Measurements from ENCODE around the gene IDUA. TPM values are rescaled to one million over a fixed set of nuclear protein-coding genes. Genes with fewer than 3 reads are reported as not detected.

IDUA gene
- total and polyA plus RNA-seq, 4 donors: 3.0 to 4.5 (median 3.8) TPM

- no peak for TF ChIP-seq HNF4A (conservative IDR thresholded peaks at IDR 0.05)
- no peak for TF ChIP-seq REST (IDR thresholded peaks at IDR 0.05)
- no peak for TF ChIP-seq CTCF (IDR thresholded peaks at IDR 0.05; ENCODE audit: low read depth, low read length, missing input control)
- no peak for TF ChIP-seq TAF1 (conservative IDR thresholded peaks at IDR 0.05)
- H3K4me1 ChIP-seq (ENCODE audit: control insufficient read depth in 4 of 4, insufficient read depth in 4 of 4, low read length in 3 of 4): peaks cover 3 to 26% (median 17%) of the 10 kb centered on the region in 4 donors
- H3K27ac ChIP-seq (ENCODE audit: low read depth in 1 of 2, low read length in 2 of 2): no peak overlapping the region
- WGBS: 22% methylated on average over 25 of the region's 25 CpGs
- no peaks in the 10 kb centered on the region for H3K9me3 ChIP-seq (ENCODE audit: control insufficient read depth in 4 of 4, low read length in 3 of 4)
- H3K9ac ChIP-seq (ENCODE audit: low read depth in 1 of 2, low read length in 2 of 2): no peak overlapping the region
- DNase-seq (ENCODE audit: low spot score): no peak
- H3K36me3 ChIP-seq (ENCODE audit: control insufficient read depth in 4 of 4, insufficient read depth in 3 of 4, low read depth in 1 of 4, low read length in 3 of 4): no peaks in the 10 kb centered on the region
- peak overlapping the region in 1 of 3 donors; percentile 44 for H3K4me3 ChIP-seq (ENCODE audit: low read depth in 1 of 3, low read length in 3 of 3)
- H3K27me3 ChIP-seq (ENCODE audit: control insufficient read depth in 4 of 4, insufficient read depth in 4 of 4, low read length in 3 of 4): no peaks in the 10 kb centered on the region
Measured at GRCh38 chr4:996997-997374, 10.1 kb downstream of the IDUA start.

- DNase-seq (ENCODE audit: low spot score): no peak
- no peak overlapping the region for H3K9ac ChIP-seq (ENCODE audit: low read depth in 1 of 2, low read length in 2 of 2)
- no peak for TF ChIP-seq TAF1 (conservative IDR thresholded peaks at IDR 0.05)
- TF ChIP-seq RXRA (IDR thresholded peaks at IDR 0.05): no peak
- no peak for TF ChIP-seq FOXA1 (IDR thresholded peaks at IDR 0.05)
- TF ChIP-seq FOXA2 (IDR thresholded peaks at IDR 0.05): no peak
- no peak for TF ChIP-seq SP1 (IDR thresholded peaks at IDR 0.05)
- no peak for TF ChIP-seq ZBTB33 (IDR thresholded peaks at IDR 0.05)
- no peak for TF ChIP-seq YY1 (IDR thresholded peaks at IDR 0.05)
- no peak for TF ChIP-seq RAD21 (IDR thresholded peaks at IDR 0.05)
- TF ChIP-seq NR2F2 (IDR thresholded peaks at IDR 0.05): no peak
- no peak for TF ChIP-seq CTCF (IDR thresholded peaks at IDR 0.05; ENCODE audit: low read depth, low read length, missing input control)
- no peak for TF ChIP-seq MAX (IDR thresholded peaks at IDR 0.05)
- no peak for TF ChIP-seq HNF4A (conservative IDR thresholded peaks at IDR 0.05)
- TF ChIP-seq HNF4G (IDR thresholded peaks at IDR 0.05): no peak
- H3K9me3 ChIP-seq (ENCODE audit: control insufficient read depth in 4 of 4, low read length in 3 of 4): no peaks in the 10 kb centered on the region
- H3K36me3 ChIP-seq (ENCODE audit: control insufficient read depth in 4 of 4, insufficient read depth in 3 of 4, low read depth in 1 of 4, low read length in 3 of 4): no peaks in the 10 kb centered on the region
- peak overlapping the region in 1 of 3 donors; percentile 44 for H3K4me3 ChIP-seq (ENCODE audit: low read depth in 1 of 3, low read length in 3 of 3)
- no peak overlapping the region for H3K27ac ChIP-seq (ENCODE audit: low read depth in 1 of 2, low read length in 2 of 2)
- WGBS: 5% methylated on average over 68 of the region's 68 CpGs
- no peaks in the 10 kb centered on the region for H3K27me3 ChIP-seq (ENCODE audit: control insufficient read depth in 4 of 4, insufficient read depth in 4 of 4, low read length in 3 of 4)
- H3K4me1 ChIP-seq (ENCODE audit: control insufficient read depth in 4 of 4, insufficient read depth in 4 of 4, low read length in 3 of 4): peaks cover 3 to 27% (median 19%) of the 10 kb centered on the region in 4 donors
Measured at GRCh38 chr4:997375-998071, 10.7 kb downstream of the IDUA start.

All from liver (tissue), 9 donors.